ENCODE data around the gene VPS41.

VPS41 gene

GRCh38 chr7:38798552-38799267 lies 110.3 kb downstream of the VPS41 start:
- no peak overlapping the region for H3K4me3 ChIP-seq (ENCODE audit: low read length)
- no peak for TF ChIP-seq CTCF (conservative IDR thresholded peaks at IDR 0.05; ENCODE audit: low read depth, low read length)
- no peak for DNase-seq (ENCODE audit: low read depth)

GRCh38 chr7:38796626-38797501 lies 112.1 kb downstream of the VPS41 start:
- H3K4me3 ChIP-seq (ENCODE audit: low read length), result no peak overlapping the region
- TF ChIP-seq CTCF (conservative IDR thresholded peaks at IDR 0.05; ENCODE audit: low read depth, low read length), result peak; percentile 71
- peak; percentile 13 for DNase-seq (ENCODE audit: low read depth)

GRCh38 chr7:38795593-38795992 lies 113.4 kb downstream of the VPS41 start:
- no peak for TF ChIP-seq CTCF (conservative IDR thresholded peaks at IDR 0.05; ENCODE audit: low read depth, low read length)
- DNase-seq (ENCODE audit: low read depth), result no peak
- no peak overlapping the region for H3K4me3 ChIP-seq (ENCODE audit: low read length)

- no peak overlapping the region for H3K4me3 ChIP-seq (ENCODE audit: low read length)
- DNase-seq (ENCODE audit: low read depth), result no peak
- no peak for TF ChIP-seq CTCF (conservative IDR thresholded peaks at IDR 0.05; ENCODE audit: low read depth, low read length)
These were observed 127.0 kb downstream of the VPS41 start for GRCh38 chr7:38781991-38782390.

- DNase-seq (ENCODE audit: low read depth), result no peak
- no peak overlapping the region for H3K4me3 ChIP-seq (ENCODE audit: low read length)
- no peak for TF ChIP-seq CTCF (conservative IDR thresholded peaks at IDR 0.05; ENCODE audit: low read depth, low read length)
These were observed 131.4 kb downstream of the VPS41 start for GRCh38 chr7:38777609-38778008.

GRCh38 chr7:38775506-38776175 lies 133.3 kb downstream of the VPS41 start:
- DNase-seq (ENCODE audit: low read depth), result no peak
- H3K4me3 ChIP-seq (ENCODE audit: low read length), result no peak overlapping the region
- no peak for TF ChIP-seq CTCF (conservative IDR thresholded peaks at IDR 0.05; ENCODE audit: low read depth, low read length)
